HepG2 (cell line): Measurements from ENCODE around the gene TLL2. TPM values are rescaled to one million over a fixed set of nuclear protein-coding genes. Genes with fewer than 3 reads are reported as not detected.

Experiments
- ATAC-seq: fragments of 200-7000 bp; cut with Tn5 transposase; 3 replicates; pipeline ENCODE4 v1.9.1; 2020; ENCODE audit warnings: mild to moderate bottlenecking, moderate library complexity
- BruUV-seq: library from RNA; stranded (reverse); fragments of 400-500 nt; replicated peaks from 2 replicates; lab custom pipeline; 2021; lab: Mats Ljungman, UMichigan
- CTCF ChIA-PET: fragments of 300-600 bp; formaldehyde crosslinking; extraction: SDS; loops from one replicate; lab custom pipeline; 2021; ENCODE audit warnings: low total read pairs, inconsistent platforms, low intra/inter-chr PET ratio; lab: Yijun Ruan, JAX
- POLR2A ChIA-PET: fragments of 350-600 bp; sonication (Branson Sonifier 250); formaldehyde crosslinking; loops from one replicate; lab custom pipeline; 2020; ENCODE audit warnings: antibody characterized with exemption, inconsistent platforms; lab: Yijun Ruan, JAX
- DNase-seq: peaks from one replicate; pipeline ENCODE4 v3.0.0-alpha.2; 2015; ENCODE audit warnings: low spot score
- FAIRE-seq: peaks from 3 replicates; lab custom pipeline; 2011; peaks lifted over from hg19 to GRCh38; lab: Jason Lieb, UNC
- H2AFZ ChIP-seq: one replicate; pipeline ENCODE4 v1.6.1; 2011; ENCODE audit warnings: low read length, inconsistent platforms
- H3K27ac ChIP-seq: fragments of 300-600 bp; 3 replicates; pipeline ENCODE4 v1.8.0; 2011; ENCODE audit warnings: mixed run types, mild to moderate bottlenecking, mixed read lengths, low read length, inconsistent platforms; ENCODE audit not compliant: insufficient read depth; ENCODE audit errors: extremely low read length
- H3K27me3 ChIP-seq, 2 experiments: fragments of 200-600 bp in 1 of 2; 2 replicates in 1 of 2; 3 replicates in 1 of 2; pipeline versions ENCODE4 v1.6.0 to v1.8.0; 2011; ENCODE audit warnings: low read length in 2 of 2, mild to moderate bottlenecking in 2 of 2, moderate library complexity in 2 of 2, inconsistent platforms in 1 of 2; ENCODE audit not compliant: insufficient read depth in 2 of 2, control insufficient read depth in 1 of 2
- H3K36me3 ChIP-seq, 2 experiments: fragments of 200-600 bp in 1 of 2; replicated peaks in 1 of 2; 2 replicates in 1 of 2; 3 replicates in 1 of 2; pipeline versions ENCODE4 v1.5.1 to v1.8.0; 2011; ENCODE audit warnings: low read length in 2 of 2, inconsistent platforms in 1 of 2; ENCODE audit not compliant: insufficient read depth in 2 of 2, control insufficient read depth in 1 of 2
- H3K4me1 ChIP-seq: 2 replicates; pipeline ENCODE4 v1.5.1; 2012; ENCODE audit warnings: low read length, inconsistent platforms; ENCODE audit not compliant: insufficient read depth
- H3K4me2 ChIP-seq: 2 replicates; pipeline ENCODE4 v1.6.0; 2011; ENCODE audit warnings: low read depth, low read length, inconsistent platforms
- H3K4me3 ChIP-seq, 3 experiments: fragments of 200-600 bp in 1 of 3; sonication (generic), shearing (Covaris generic) in 1 of 3; replicated peaks in 1 of 3; 2 replicates each; pipeline ENCODE4 v1.5.1; 2011 to 2016; ENCODE audit warnings: low read length in 3 of 3, inconsistent platforms in 2 of 3, low read depth in 2 of 3, mild to moderate bottlenecking in 2 of 3, control low read depth in 1 of 3, mixed read lengths in 1 of 3; ENCODE audit not compliant: insufficient read depth in 1 of 3
- H3K79me2 ChIP-seq: one replicate; pipeline ENCODE4 v1.6.1; 2011; ENCODE audit warnings: low read length, inconsistent platforms; ENCODE audit not compliant: insufficient read depth
- H3K9ac ChIP-seq: 2 replicates; pipeline ENCODE4 v1.6.0; 2011; ENCODE audit warnings: mild to moderate bottlenecking, low read depth, low read length, inconsistent platforms; ENCODE audit not compliant: insufficient read depth
- H3K9me3 ChIP-seq: 2 replicates; pipeline ENCODE4 v1.5.1; 2012; ENCODE audit warnings: mild to moderate bottlenecking, low read length
- H4K20me1 ChIP-seq: 2 replicates; pipeline ENCODE4 v1.6.0; 2011; ENCODE audit warnings: inconsistent platforms, mild to moderate bottlenecking, low read length, moderate library complexity; ENCODE audit not compliant: insufficient read depth
- CTCF ChIP-seq: sonication (generic); formaldehyde crosslinking; IDR thresholded peaks from 2 replicates; pipeline ENCODE4 v1.5.0; 2020; ENCODE audit warnings: mild to moderate bottlenecking, missing genetic modification reagents, moderate library complexity
- HOXD1 ChIP-seq: sonication (generic); formaldehyde crosslinking; IDR thresholded peaks from 2 replicates; pipeline ENCODE4 v1.5.0; 2020; ENCODE audit warnings: missing genetic modification reagents
- KAT2B ChIP-seq: fragments of 150-350 bp; IDR thresholded peaks from 2 replicates; pipeline ENCODE4 v1.6.1; 2014; ENCODE audit warnings: low read depth, low read length, borderline replicate concordance
- MAF1 ChIP-seq: sonication (generic); formaldehyde crosslinking; IDR thresholded peaks from 2 replicates; pipeline ENCODE4 v1.5.0; 2020; ENCODE audit warnings: missing genetic modification reagents, borderline replicate concordance
- NCOR1 ChIP-seq: fragments of 200-600 bp; sonication (generic); IDR thresholded peaks from 2 replicates; pipeline ENCODE4 v1.7.0; 2017; ENCODE audit warnings: antibody characterized with exemption, low read length, borderline replicate concordance
- SALL1 ChIP-seq: sonication (generic); formaldehyde crosslinking; IDR thresholded peaks from 2 replicates; pipeline ENCODE4 v1.8.0; 2022; ENCODE audit warnings: mild to moderate bottlenecking, missing genetic modification reagents
- STAG1 ChIP-seq: sonication (generic); formaldehyde crosslinking; IDR thresholded peaks from 2 replicates; pipeline ENCODE4 v1.4.0; 2020; ENCODE audit warnings: missing genetic modification reagents
- WGBS: methylation state at CpG from one replicate; pipeline ENCODE4 v1.1.6; 2017; ENCODE audit warnings: low lambda C conversion rate; 5-methylcytosine and 5-hydroxymethylcytosine counted together
- in situ Hi-C: cut with HindIII; loops from 2 replicates; pipeline ENCODE4 v1.10.0; 2017; ENCODE audit warnings: low pct_unique_long_range_greater_than_20kb; ENCODE audit not compliant: extremely low pct_ligation_motif_present
- intact Hi-C: fragments of 100-400 bp; cut with micrococcal nuclease; formaldehyde crosslinking; loops from one replicate; pipeline ENCODE4 v1.10.0; 2022; ENCODE audit not compliant: unreplicated experiment
- polyA plus RNA-seq, 8 experiments: library from polyadenylated mRNA; depleted of rRNA in 3 of 8; stranded (reverse) in 7 of 8; unstranded in 1 of 8; fragments of >200 nt; fragmentation: Illumina TruSeq in 4 of 8; extraction: Trizol in 4 of 8; gene quantifications; 2 replicates each; pipeline versions ENCODE4 v1.2.1 to v1.2.3, GENCODE V29; 2011 to 2016; ENCODE audit warnings: low read depth in 4 of 8, missing spikeins in 1 of 8, mixed read lengths in 1 of 8; ENCODE audit not compliant: insufficient read depth in 1 of 8
- total RNA-seq, 5 experiments: library from RNA; depleted of rRNA; stranded (reverse); fragments of >200 nt; fragmentation: Illumina TruSeq; extraction: Trizol; gene quantifications; 2 replicates each; pipeline ENCODE4 v1.2.3, GENCODE V29; 2016; ENCODE audit warnings: low read depth in 1 of 5

TLL2 gene
- total and polyA plus RNA-seq, 2 of the 13 experiments (the other 11 are each of a cell fraction or from before 2014, with no cell fraction given), result 0.09 TPM; not detected in 1

DNA sequence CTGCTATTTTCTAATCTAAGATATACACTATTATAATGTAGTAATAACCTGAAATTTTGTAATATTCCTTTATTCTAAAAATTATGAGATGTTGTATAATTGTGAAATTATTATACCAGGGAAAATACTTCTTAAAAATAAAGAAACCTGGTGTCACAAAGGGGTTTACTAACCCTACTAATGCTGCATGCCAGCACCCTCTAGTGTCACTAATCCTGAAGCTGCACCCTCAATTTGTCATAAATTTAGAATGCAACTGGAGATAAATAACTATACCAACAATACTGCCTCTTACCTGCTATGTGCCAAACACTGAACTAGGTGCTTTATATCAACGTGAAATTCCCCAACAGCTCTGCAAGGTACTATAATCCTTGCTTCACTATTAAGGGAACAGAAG is 42.3 kb upstream of the TLL2 start:
- Histone ChIP-seq H3K4me2 (no peak overlapping the region), H3K9ac (no peak overlapping the region), H3K79me2 (peaks cover 2% of the 10 kb centered on the region), H2AFZ (no peak overlapping the region), H3K36me3 (peaks cover 16 to 62% of the 10 kb centered on the region in 2 experiments)
- in situ Hi-C loops, result no loop called here
- ATAC-seq, result peak; percentile 62
- POLR2A ChIA-PET, result no interaction called here
- peak; percentile 37 for TF ChIP-seq CTCF (CRISPR knock-in tag)
- TF ChIP-seq MAF1 (CRISPR knock-in tag), result no peak
- peak; percentile 38 for TF ChIP-seq STAG1
- TF ChIP-seq, all 625 proteins: peak for 2
- H3K4me1 ChIP-seq, result no peaks in the 10 kb centered on the region
- CTCF ChIA-PET, result interaction anchor here (1.3 kb wide), 1 partner anchor 160 kb away, joined by 3 read pairs; no protein-coding TSS in a partner anchor
- no peaks in the 10 kb centered on the region; the same call in 1 of the 2 replicates for H4K20me1 ChIP-seq
- intact Hi-C loops, result no loop called here
- no peak for FAIRE-seq
- H3K4me3 ChIP-seq, result no peak overlapping the region
- 83% methylated on average over 1 of the region's 1 CpG for WGBS
- DNase-seq, result peak; percentile 7
- no peak overlapping the region for H3K27ac ChIP-seq
- H3K27me3 ChIP-seq, result no peaks in the 10 kb centered on the region
- BruUV-seq, result no TSS peak
- H3K9me3 ChIP-seq, result no peaks in the 10 kb centered on the region

- ChIA-PET POLR2A (no interaction called here), CTCF (interaction anchor here (1.3 kb wide), 1 partner anchor 159 kb away, joined by 3 read pairs; no protein-coding TSS in a partner anchor)
- no peak overlapping the region for H2AFZ ChIP-seq
- BruUV-seq, result no TSS peak
- DNase-seq, result no peak
- WGBS, result 99% methylated on average over 3 of the region's 3 CpGs
- no peak for FAIRE-seq
- no peaks in the 10 kb centered on the region for H3K4me1 ChIP-seq
- no peak overlapping the region for H3K9ac ChIP-seq
- no peak for ATAC-seq
- peaks cover 14 to 58% of the 10 kb centered on the region in 2 experiments for H3K36me3 ChIP-seq
- H3K4me3 ChIP-seq, result no peak overlapping the region
- H3K9me3 ChIP-seq, result no peaks in the 10 kb centered on the region
- H3K79me2 ChIP-seq, result peaks cover 2% of the 10 kb centered on the region
- intact Hi-C loops (no loop called here), in situ Hi-C loops (no loop called here)
- H4K20me1 ChIP-seq, result no peaks in the 10 kb centered on the region; the same call in 1 of the 2 replicates
- no peak overlapping the region for H3K27ac ChIP-seq
- H3K27me3 ChIP-seq, result no peaks in the 10 kb centered on the region
- H3K4me2 ChIP-seq, result no peak overlapping the region
- TF ChIP-seq KAT2B (no peak), NCOR1 (no peak), SALL1 (CRISPR knock-in tag) (no peak), HOXD1 (CRISPR knock-in tag) (no peak)
These were observed 41.6 kb upstream of the TLL2 start for GRCh38 chr10:96555330-96555729.
